ENCODE results near the gene PLXDC2.

GRCh38 chr10:20065814-20066213, 249.6 kb downstream of the PLXDC2 start:
- no peak for TF ChIP-seq POLR2A (IDR thresholded peaks at IDR 0.05; ENCODE audit: low read depth, low read length)
- no peak for TF ChIP-seq POLR2AphosphoS5 (IDR thresholded peaks at IDR 0.05; ENCODE audit: low read depth, low read length)
- no peak for TF ChIP-seq TAF1 (IDR thresholded peaks at IDR 0.05; ENCODE audit: low read depth, low read length)
- TF ChIP-seq SPI1 (IDR thresholded peaks at IDR 0.05; ENCODE audit: low read depth, low read length) = no peak
